SK-N-SH (cell line): ENCODE data around the gene DOHH. TPM values are rescaled to one million over a fixed set of nuclear protein-coding genes. Genes with fewer than 3 reads are reported as not detected.

Source experiments
- CTCF ChIA-PET: fragments of 300-600, 350-600 bp; formaldehyde crosslinking; extraction: SDS; loops from one replicate; lab custom pipeline; 2021; lab: Yijun Ruan, JAX
- POLR2A ChIA-PET: fragments of 350-600 bp; sonication (Branson Sonifier 250); formaldehyde crosslinking; extraction: SDS; loops from one replicate; lab custom pipeline; 2020; ENCODE audit warnings: antibody characterized with exemption, inconsistent platforms; lab: Yijun Ruan, JAX
- DNase-seq: peaks from one replicate; pipeline ENCODE4 v3.0.0; 2012
- H2AFZ ChIP-seq: fragments of 200-600 bp; sonication (generic); 2 replicates; pipeline ENCODE4 v1.8.1; 2016; ENCODE audit warnings: antibody characterized with exemption, mild to moderate bottlenecking, low read depth
- H3F3A ChIP-seq: fragments of 200-600 bp; sonication (generic); replicated peaks from 2 replicates; pipeline ENCODE3; 2016; ENCODE audit warnings: antibody characterized with exemption, mild to moderate bottlenecking; ENCODE audit not compliant: insufficient read depth
- H3K27ac ChIP-seq, 2 experiments: fragments of 200-500 bp in 1 of 2; fragments of 200-600 bp in 1 of 2; sonication (Bioruptor generic) in 1 of 2; sonication (generic), shearing (Covaris generic) in 1 of 2; 2 replicates each; pipeline versions ENCODE4 v1.5.1 to v1.6.1; 2014 to 2016; ENCODE audit warnings: low read depth in 2 of 2, inconsistent platforms in 1 of 2, low read length in 1 of 2, mild to moderate bottlenecking in 1 of 2, mixed read lengths in 1 of 2
- H3K27me3 ChIP-seq: fragments of 200-600 bp; sonication (generic), shearing (Covaris generic); 2 replicates; pipeline ENCODE4 v1.6.1; 2016; ENCODE audit warnings: mixed run types; ENCODE audit not compliant: insufficient read depth
- H3K36me3 ChIP-seq, 2 experiments: fragments of 200-500 bp in 1 of 2; fragments of 200-600 bp in 1 of 2; sonication (Bioruptor generic) in 1 of 2; sonication (generic) in 1 of 2; replicated peaks in 1 of 2; 2 replicates each; pipeline versions ENCODE3 to v1.5.1; 2014 to 2016; ENCODE audit warnings: low read length in 1 of 2, mild to moderate bottlenecking in 1 of 2; ENCODE audit not compliant: insufficient read depth in 2 of 2, control insufficient read depth in 1 of 2
- H3K4me1 ChIP-seq, 2 experiments: fragments of 200-500 bp in 1 of 2; fragments of 200-600 bp in 1 of 2; sonication (Bioruptor generic) in 1 of 2; sonication (generic), shearing (Covaris generic) in 1 of 2; 2 replicates each; pipeline versions ENCODE4 v1.5.1 to v1.6.1; 2014 to 2016; ENCODE audit warnings: low read depth in 1 of 2, low read length in 1 of 2, mixed run types in 1 of 2; ENCODE audit not compliant: insufficient read depth in 2 of 2, control insufficient read depth in 1 of 2
- H3K4me2 ChIP-seq: fragments of 200-600 bp; sonication (generic), shearing (Covaris generic); 2 replicates; pipeline ENCODE4 v1.6.1; 2017; ENCODE audit warnings: mixed run types
- H3K4me3 ChIP-seq, 2 experiments: fragments of 200-500 bp in 1 of 2; fragments of 200-600 bp in 1 of 2; sonication (Bioruptor generic) in 1 of 2; sonication (generic), shearing (Covaris generic) in 1 of 2; 2 replicates each; pipeline versions ENCODE4 v1.5.1 to v1.8.1; 2014 to 2016; ENCODE audit warnings: low read depth in 2 of 2, inconsistent platforms in 1 of 2, low read length in 1 of 2, mild to moderate bottlenecking in 1 of 2, mixed read lengths in 1 of 2, moderate library complexity in 1 of 2
- H3K79me2 ChIP-seq: fragments of 200-600 bp; sonication (generic); 2 replicates; pipeline ENCODE4 v1.8.1; 2017; ENCODE audit warnings: mild to moderate bottlenecking; ENCODE audit not compliant: insufficient read depth
- H3K9ac ChIP-seq: fragments of 200-600 bp; sonication (generic); 2 replicates; pipeline ENCODE4 v1.6.1; 2017; ENCODE audit warnings: mixed run types
- H3K9me2 ChIP-seq: fragments of 200-600 bp; sonication (generic); 2 replicates; pipeline ENCODE4 v1.6.1; 2017; ENCODE audit warnings: mixed run types
- H3K9me3 ChIP-seq: fragments of 200-600 bp; sonication (generic); 2 replicates; pipeline ENCODE4 v1.6.1; 2017; ENCODE audit warnings: mixed run types, mild to moderate bottlenecking, moderate library complexity
- H4K20me1 ChIP-seq: fragments of 200-600 bp; sonication (generic); 2 replicates; pipeline ENCODE4 v1.6.1; 2017; ENCODE audit warnings: mild to moderate bottlenecking, mixed run types; ENCODE audit not compliant: insufficient read depth
- CHD2 ChIP-seq: fragments of 150-350 bp; IDR thresholded peaks from 2 replicates; pipeline ENCODE4 v1.6.1; 2018; ENCODE audit warnings: low read length; ENCODE audit not compliant: partially characterized antibody
- ELF1 ChIP-seq: IDR thresholded peaks from 2 replicates; pipeline ENCODE4 v1.4.0; 2012
- EP300 ChIP-seq, 2 experiments: IDR thresholded peaks; 2 replicates each; pipeline versions ENCODE4 v1.4.0 to v1.6.1; 2012; ENCODE audit warnings: borderline replicate concordance in 1 of 2, low read depth in 1 of 2, low read length in 1 of 2
- FOSL2 ChIP-seq: IDR thresholded peaks from 2 replicates; pipeline ENCODE4 v1.4.0; 2012; ENCODE audit warnings: low read depth, mild to moderate bottlenecking, moderate library complexity, borderline replicate concordance
- FOXJ3 ChIP-seq: sonication (generic); formaldehyde crosslinking; IDR thresholded peaks from 2 replicates; pipeline ENCODE4 v1.5.1; 2020; ENCODE audit warnings: mild to moderate bottlenecking, missing genetic modification reagents
- FOXM1 ChIP-seq: IDR thresholded peaks from 2 replicates; pipeline ENCODE4 v1.4.0; 2012; ENCODE audit warnings: low read depth, mild to moderate bottlenecking
- GATA2 ChIP-seq: sonication (generic); formaldehyde crosslinking; IDR thresholded peaks from 2 replicates; pipeline ENCODE4 v1.5.0; 2020; ENCODE audit warnings: mild to moderate bottlenecking, missing genetic modification reagents
- MXI1 ChIP-seq: IDR thresholded peaks from 2 replicates; pipeline ENCODE4 v1.6.1; 2012; ENCODE audit warnings: mild to moderate bottlenecking, low read depth, low read length, improper control_type of control experiment
- NFIC ChIP-seq: IDR thresholded peaks from 2 replicates; pipeline ENCODE4 v1.4.0; 2012; ENCODE audit warnings: borderline replicate concordance
- NRF1 ChIP-seq: IDR thresholded peaks from 2 replicates; pipeline ENCODE4 v1.6.1; 2012; ENCODE audit warnings: low read depth, mild to moderate bottlenecking, low read length
- POLR2AphosphoS5 ChIP-seq: IDR thresholded peaks from 2 replicates; pipeline ENCODE4 v1.6.1; 2012; ENCODE audit warnings: low read depth, low read length
- RAD21 ChIP-seq: IDR thresholded peaks from 2 replicates; pipeline ENCODE4 v1.6.1; 2012; ENCODE audit warnings: mild to moderate bottlenecking, low read length
- RFX5 ChIP-seq: IDR thresholded peaks from 2 replicates; pipeline ENCODE4 v1.6.1; 2012; ENCODE audit warnings: mild to moderate bottlenecking, improper control_type of control experiment, low read length
- SIN3A ChIP-seq: IDR thresholded peaks from 2 replicates; pipeline ENCODE4 v1.6.1; 2012; ENCODE audit warnings: low read depth, mild to moderate bottlenecking, low read length, moderate library complexity, borderline replicate concordance
- SMC3 ChIP-seq: IDR thresholded peaks from 2 replicates; pipeline ENCODE4 v1.6.1; 2012; ENCODE audit warnings: low read depth, low read length, improper control_type of control experiment
- TAF1 ChIP-seq: IDR thresholded peaks from 2 replicates; pipeline ENCODE4 v1.6.1; 2012; ENCODE audit warnings: low read depth, mild to moderate bottlenecking, low read length, moderate library complexity, borderline replicate concordance
- WGBS: methylation state at CpG from one replicate; pipeline ENCODE4 v1.1.6; 2017; ENCODE audit warnings: low lambda C conversion rate; 5-methylcytosine and 5-hydroxymethylcytosine counted together
- polyA plus RNA-seq, 3 experiments: library from polyadenylated mRNA; depleted of rRNA; stranded (reverse); fragments of >200 nt; gene quantifications; 2 replicates each; pipeline ENCODE4 v1.2.3, GENCODE V29; 2012
- TF ChIP-seq, protein P1 (sequence below): IDR thresholded peaks from 2 replicates; pipeline ENCODE4 v1.4.0; 2012; ENCODE audit warnings: low read depth
- TF ChIP-seq, protein P2 (sequence below): IDR thresholded peaks from 2 replicates; pipeline ENCODE4 v1.4.0; 2012; ENCODE audit warnings: low read depth, borderline replicate concordance
- TF ChIP-seq, protein P3 (sequence below): IDR thresholded peaks from 2 replicates; pipeline ENCODE4; 2012
- TF ChIP-seq, protein P4 (sequence below): fragments of 150-350 bp; IDR thresholded peaks from 2 replicates; pipeline ENCODE4 v1.6.1; 2016; ENCODE audit warnings: mild to moderate bottlenecking, low read depth, low read length

The DOHH gene
- polyA plus RNA-seq, 1 of the 3 experiments (the other 2 are of a cell fraction) = 14.3 TPM

DNA sequence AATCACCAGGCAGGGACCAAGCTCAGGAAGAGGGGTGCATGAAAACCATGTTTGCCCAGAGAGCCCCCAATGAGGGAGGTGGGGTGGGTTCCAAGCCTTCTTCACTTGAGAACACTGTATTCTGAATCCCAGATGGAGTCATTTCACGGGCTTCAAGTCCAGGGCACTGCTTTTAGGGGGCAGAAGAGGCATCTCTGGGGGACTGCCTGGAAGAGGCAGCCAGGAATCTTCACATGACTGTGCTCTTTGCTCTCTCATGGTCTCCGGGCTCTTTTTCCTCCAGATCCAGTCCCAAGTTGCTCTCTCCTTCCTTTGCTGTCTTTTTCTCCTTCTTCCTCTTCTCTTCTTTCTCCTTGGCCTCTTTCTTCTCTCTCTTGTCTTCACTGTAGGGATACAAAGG, 25.9 kb downstream of the DOHH start:
- TF ChIP-seq RFX5 = no peak
- WGBS = 19% methylated on average over 2 of the region's 2 CpGs

DNA sequence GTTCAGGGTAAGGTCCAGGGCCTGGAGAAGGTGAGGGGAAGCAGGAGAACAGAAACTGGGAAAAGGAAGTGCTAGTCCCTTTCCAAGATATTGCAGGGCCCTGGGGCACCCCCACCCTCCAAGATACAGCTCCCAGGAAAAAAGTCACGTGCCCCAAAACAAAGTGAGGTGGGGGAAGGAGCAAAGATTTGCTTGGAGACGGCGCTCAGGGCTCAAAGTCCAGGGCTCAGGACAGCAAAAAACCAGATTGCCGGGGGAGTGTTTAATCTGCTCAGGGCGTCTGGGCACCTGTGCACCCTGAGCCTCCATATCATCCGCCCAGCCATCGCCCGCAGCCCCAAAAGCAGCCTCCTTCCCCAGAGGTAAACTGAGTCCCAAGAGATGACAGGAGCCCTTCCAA, 26.5 kb downstream of the DOHH start:
- H3K4me3 ChIP-seq = no peak overlapping the region
- DNase-seq = no peak
- no peaks in the 10 kb centered on the region for H3K36me3 ChIP-seq
- H3F3A ChIP-seq = peaks cover 21% of the 10 kb centered on the region
- POLR2A ChIA-PET = no interaction called here
- H3K27me3 ChIP-seq = no peaks in the 10 kb centered on the region; the same call in 1 of the 2 replicates
- H4K20me1 ChIP-seq = no peaks in the 10 kb centered on the region
- no peak overlapping the region for H3K4me2 ChIP-seq
- H3K4me1 ChIP-seq = peaks cover 0 to 2% of the 10 kb centered on the region in 2 experiments; a peak in 1 of 4 replicates
- no peaks in the 10 kb centered on the region for H3K9me3 ChIP-seq
- CTCF ChIA-PET = interaction anchor here (0.6 to 6.1 kb wide), 11 partner anchors 10 to 171 kb away, joined by 3 to 92 read pairs (median 7); partner anchors contain the start of gene SMIM44
- H3K27ac ChIP-seq = no peak overlapping the region
- WGBS = 67% methylated on average over 8 of the region's 8 CpGs
- H3K79me2 ChIP-seq = no peaks in the 10 kb centered on the region
- no peak overlapping the region for H2AFZ ChIP-seq
- no peaks in the 10 kb centered on the region for H3K9me2 ChIP-seq
- no peak overlapping the region for H3K9ac ChIP-seq
- TF ChIP-seq, protein P1, sequence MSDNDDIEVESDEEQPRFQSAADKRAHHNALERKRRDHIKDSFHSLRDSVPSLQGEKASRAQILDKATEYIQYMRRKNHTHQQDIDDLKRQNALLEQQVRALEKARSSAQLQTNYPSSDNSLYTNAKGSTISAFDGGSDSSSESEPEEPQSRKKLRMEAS = no peak
- TF ChIP-seq RFX5 (no peak), GATA2 (no peak), TAF1 (no peak), POLR2AphosphoS5 (no peak), SIN3A (no peak), SMC3 (no peak), NFIC (no peak), FOXJ3 (no peak), CHD2 (no peak), NRF1 (no peak), EP300 (IDR thresholded peaks at IDR 0.05; ENCODE audit: borderline replicate concordance in 1 of 2, low read depth in 1 of 2, low read length in 1 of 2) (no peak), FOXM1 (no peak), ELF1 (no peak), MXI1 (no peak), FOSL2 (no peak), RAD21 (no peak)
- TF ChIP-seq, protein P2, sequence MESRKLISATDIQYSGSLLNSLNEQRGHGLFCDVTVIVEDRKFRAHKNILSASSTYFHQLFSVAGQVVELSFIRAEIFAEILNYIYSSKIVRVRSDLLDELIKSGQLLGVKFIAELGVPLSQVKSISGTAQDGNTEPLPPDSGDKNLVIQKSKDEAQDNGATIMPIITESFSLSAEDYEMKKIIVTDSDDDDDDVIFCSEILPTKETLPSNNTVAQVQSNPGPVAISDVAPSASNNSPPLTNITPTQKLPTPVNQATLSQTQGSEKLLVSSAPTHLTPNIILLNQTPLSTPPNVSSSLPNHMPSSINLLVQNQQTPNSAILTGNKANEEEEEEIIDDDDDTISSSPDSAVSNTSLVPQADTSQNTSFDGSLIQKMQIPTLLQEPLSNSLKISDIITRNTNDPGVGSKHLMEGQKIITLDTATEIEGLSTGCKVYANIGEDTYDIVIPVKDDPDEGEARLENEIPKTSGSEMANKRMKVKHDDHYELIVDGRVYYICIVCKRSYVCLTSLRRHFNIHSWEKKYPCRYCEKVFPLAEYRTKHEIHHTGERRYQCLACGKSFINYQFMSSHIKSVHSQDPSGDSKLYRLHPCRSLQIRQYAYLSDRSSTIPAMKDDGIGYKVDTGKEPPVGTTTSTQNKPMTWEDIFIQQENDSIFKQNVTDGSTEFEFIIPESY = no peak
- TF ChIP-seq, protein P3, sequence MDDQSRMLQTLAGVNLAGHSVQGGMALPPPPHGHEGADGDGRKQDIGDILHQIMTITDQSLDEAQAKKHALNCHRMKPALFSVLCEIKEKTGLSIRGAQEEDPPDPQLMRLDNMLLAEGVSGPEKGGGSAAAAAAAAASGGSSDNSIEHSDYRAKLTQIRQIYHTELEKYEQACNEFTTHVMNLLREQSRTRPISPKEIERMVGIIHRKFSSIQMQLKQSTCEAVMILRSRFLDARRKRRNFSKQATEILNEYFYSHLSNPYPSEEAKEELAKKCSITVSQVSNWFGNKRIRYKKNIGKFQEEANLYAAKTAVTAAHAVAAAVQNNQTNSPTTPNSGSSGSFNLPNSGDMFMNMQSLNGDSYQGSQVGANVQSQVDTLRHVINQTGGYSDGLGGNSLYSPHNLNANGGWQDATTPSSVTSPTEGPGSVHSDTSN = no peak
- TF ChIP-seq, protein P4, sequence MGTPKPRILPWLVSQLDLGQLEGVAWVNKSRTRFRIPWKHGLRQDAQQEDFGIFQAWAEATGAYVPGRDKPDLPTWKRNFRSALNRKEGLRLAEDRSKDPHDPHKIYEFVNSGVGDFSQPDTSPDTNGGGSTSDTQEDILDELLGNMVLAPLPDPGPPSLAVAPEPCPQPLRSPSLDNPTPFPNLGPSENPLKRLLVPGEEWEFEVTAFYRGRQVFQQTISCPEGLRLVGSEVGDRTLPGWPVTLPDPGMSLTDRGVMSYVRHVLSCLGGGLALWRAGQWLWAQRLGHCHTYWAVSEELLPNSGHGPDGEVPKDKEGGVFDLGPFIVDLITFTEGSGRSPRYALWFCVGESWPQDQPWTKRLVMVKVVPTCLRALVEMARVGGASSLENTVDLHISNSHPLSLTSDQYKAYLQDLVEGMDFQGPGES = no peak
- TF ChIP-seq, all 33 proteins: peak for 0

More for the DNA sequence above, 25.9 kb downstream of the DOHH start:
- H3K27ac ChIP-seq = no peak overlapping the region
- H3K36me3 ChIP-seq = no peaks in the 10 kb centered on the region
- H3F3A ChIP-seq = peaks cover 19% of the 10 kb centered on the region
- no peak overlapping the region for H3K4me3 ChIP-seq
- no peaks in the 10 kb centered on the region for H3K9me3 ChIP-seq
- H3K79me2 ChIP-seq = no peaks in the 10 kb centered on the region
- ChIA-PET CTCF (interaction anchor here (0.6 to 6.1 kb wide), 5 partner anchors 9 to 147 kb away, joined by 3 to 92 read pairs (median 11); partner anchors contain the start of gene SMIM44), POLR2A (no interaction called here)
- H3K9ac ChIP-seq = no peak overlapping the region
- H3K4me2 ChIP-seq = no peak overlapping the region
- H2AFZ ChIP-seq = no peak overlapping the region
- no peaks in the 10 kb centered on the region for H4K20me1 ChIP-seq
- DNase-seq = no peak
- H3K27me3 ChIP-seq = no peaks in the 10 kb centered on the region; the same call in 1 of the 2 replicates
- no peaks in the 10 kb centered on the region for H3K9me2 ChIP-seq
- no peaks in the 10 kb centered on the region; a peak in 1 of 4 replicates for H3K4me1 ChIP-seq
